Esophagus muscularis mucosa (tissue), 4 donors: ENCODE results near the gene ATP2B2. TPM values are rescaled to one million over a fixed set of nuclear protein-coding genes. Genes with fewer than 3 reads are reported as not detected.

Experiments used
- DNase-seq: peaks from one replicate; pipeline ENCODE4 v3.0.0-alpha.2; 2017; ENCODE audit errors: extremely low spot score
- H3K27ac ChIP-seq, 4 donors: fragments of 200-600 bp; sonication (generic); replicated peaks in 1 of 4; 1 replicate in 3 of 4; 2 replicates in 1 of 4; pipeline ENCODE4 v1.5.1; 2016 to 2019; ENCODE audit warnings: mild to moderate bottlenecking in 1 of 4
- H3K27me3 ChIP-seq, 4 donors: fragments of 200-600 bp; sonication (generic); one replicate each; pipeline versions ENCODE4 v1.5.1 to v1.6.0; 2016 to 2019
- H3K36me3 ChIP-seq, 4 donors: fragments of 200-600 bp; sonication (generic); one replicate each; pipeline ENCODE4 v1.5.1; 2016 to 2019
- H3K4me1 ChIP-seq, 4 donors: fragments of 200-600 bp; sonication (generic); one replicate each; pipeline ENCODE4 v1.5.1; 2016 to 2019
- H3K4me3 ChIP-seq, 4 donors: fragments of 200-600 bp; sonication (generic); 1 replicate in 2 of 4; 2 replicates in 2 of 4; pipeline ENCODE4 v1.5.1; 2016 to 2019; ENCODE audit warnings: mild to moderate bottlenecking in 4 of 4, moderate library complexity in 1 of 4
- H3K9me3 ChIP-seq, 4 donors: fragments of 200-600 bp; sonication (generic); 1 replicate in 3 of 4; 2 replicates in 1 of 4; pipeline ENCODE4 v1.5.1; 2016 to 2019
- EP300 ChIP-seq: sonication (generic); formaldehyde crosslinking; IDR thresholded peaks from one replicate; pipeline ENCODE4 v1.6.1; 2017; ENCODE audit warnings: antibody characterized with exemption
- POLR2A ChIP-seq: fragments of 450-650 bp; IDR thresholded peaks from one replicate; pipeline ENCODE4 v1.6.1; 2017; ENCODE audit warnings: antibody characterized with exemption, moderate library complexity, mild to moderate bottlenecking, low read depth
- POLR2AphosphoS5 ChIP-seq, 2 donors: sonication (generic); formaldehyde crosslinking; IDR thresholded peaks; one replicate each; pipeline ENCODE4 v1.6.1; 2017; ENCODE audit warnings: antibody characterized with exemption in 2 of 2
- WGBS: methylation state at CpG from one replicate; pipeline ENCODE4 v1.1.5; 2018; 5-methylcytosine and 5-hydroxymethylcytosine counted together
- intact Hi-C: fragments of 100-400 bp; cut with DNase I; formaldehyde crosslinking; loops from one replicate; pipeline ENCODE4 v1.15.1; 2023
- total RNA-seq, 4 donors: library from RNA; depleted of rRNA; stranded (reverse); fragments of >200 nt; gene quantifications; one replicate each; pipeline versions ENCODE4 v1.1.0 to v1.2.1, GENCODE V29; 2016
- TF ChIP-seq, protein P1 (sequence below), 3 experiments: fragments of 200-600 bp in 2 of 3; fragments of 450-650 bp in 1 of 3; sonication (generic) in 2 of 3; IDR thresholded peaks; one replicate each; pipeline ENCODE4 v1.5.1; 2017 to 2019; ENCODE audit warnings: antibody characterized with exemption in 3 of 3, mild to moderate bottlenecking in 2 of 3, moderate library complexity in 1 of 3

Gene ATP2B2
- total RNA-seq, 4 donors from 2014 or later, result under 0.01 to 0.75 (median 0.39) TPM

DNA sequence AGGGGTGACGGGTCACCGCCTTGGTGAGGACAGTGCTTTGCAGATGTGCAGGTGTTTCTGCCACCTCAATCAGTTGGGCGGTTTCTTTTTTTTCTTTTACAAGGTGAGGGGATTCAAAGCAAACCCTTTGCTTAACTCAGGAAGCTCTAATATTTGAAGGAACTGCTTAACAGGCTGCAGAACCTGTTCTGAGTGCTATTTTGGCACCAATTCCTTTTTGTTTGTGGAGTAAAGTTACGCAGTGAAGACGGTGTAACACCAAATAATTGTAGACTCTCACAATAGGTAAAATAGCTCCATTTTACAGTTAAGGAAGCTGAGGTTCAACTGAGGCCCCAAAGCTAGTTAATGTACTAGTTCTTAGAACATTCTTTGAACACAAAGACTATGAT, 219.3 kb downstream of the ATP2B2 start:
- Histone ChIP-seq H3K36me3 (peaks cover 4 to 80% (median 57%) of the 10 kb centered on the region in 4 donors), H3K27ac (no peak overlapping the region), H3K4me3 (no peak overlapping the region), H3K9me3 (no peaks in the 10 kb centered on the region), H3K27me3 (no peaks in the 10 kb centered on the region), H3K4me1 (peaks cover 0 to 12% (median 2%) of the 10 kb centered on the region in 4 donors)
- no peak for TF ChIP-seq POLR2A
- DNase-seq, result no peak
- WGBS, result 97% methylated on average over 5 of the region's 5 CpGs
- intact Hi-C loops, result no loop called here

DNA sequence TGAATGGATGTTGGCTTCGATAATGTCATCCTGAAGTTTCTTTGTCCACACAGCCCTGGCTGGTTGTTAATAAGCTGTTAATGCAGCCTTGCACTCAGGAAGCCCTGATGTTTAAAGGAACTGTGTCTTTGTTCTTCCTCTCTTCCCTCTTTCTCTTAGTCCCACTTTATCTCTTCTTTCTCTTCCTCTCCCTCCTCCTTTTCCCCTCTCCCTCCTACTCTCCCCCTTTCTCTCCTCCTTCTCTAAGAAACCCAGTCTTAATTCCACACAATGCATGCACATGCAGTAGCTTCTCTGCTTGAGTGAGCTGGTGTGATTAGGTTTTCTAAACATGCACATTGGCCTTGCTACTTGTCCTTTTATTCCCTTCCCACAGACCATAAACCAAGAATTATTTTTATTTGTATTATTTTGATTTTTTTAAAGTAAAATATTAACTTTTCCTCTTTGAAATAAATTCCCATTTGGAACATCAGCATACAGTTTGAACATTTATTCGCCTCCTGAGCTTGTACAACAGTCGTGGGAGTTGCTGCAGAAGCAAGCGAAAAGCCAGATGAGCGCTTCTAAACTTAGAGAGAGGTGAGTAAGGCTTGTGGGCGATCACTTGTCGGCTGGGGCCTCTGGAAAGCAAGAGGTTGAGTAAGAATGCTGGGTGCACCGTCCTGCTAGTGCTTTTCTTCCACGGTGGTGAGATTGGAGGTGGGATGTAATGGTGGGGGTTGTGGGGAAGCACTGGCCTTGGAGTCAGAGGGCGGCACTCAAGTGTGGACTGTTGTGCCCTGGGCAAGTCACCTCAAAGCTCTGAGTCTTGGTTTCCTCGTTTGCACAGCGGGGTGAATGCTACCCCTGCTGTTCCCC, 219.9 kb downstream of the ATP2B2 start:
- no peak for DNase-seq
- H3K27ac ChIP-seq, result no peak overlapping the region
- no peak for TF ChIP-seq POLR2AphosphoS5 (IDR thresholded peaks at IDR 0.05)
- TF ChIP-seq EP300, result no peak
- TF ChIP-seq POLR2A, result no peak
- TF ChIP-seq, protein P1, sequence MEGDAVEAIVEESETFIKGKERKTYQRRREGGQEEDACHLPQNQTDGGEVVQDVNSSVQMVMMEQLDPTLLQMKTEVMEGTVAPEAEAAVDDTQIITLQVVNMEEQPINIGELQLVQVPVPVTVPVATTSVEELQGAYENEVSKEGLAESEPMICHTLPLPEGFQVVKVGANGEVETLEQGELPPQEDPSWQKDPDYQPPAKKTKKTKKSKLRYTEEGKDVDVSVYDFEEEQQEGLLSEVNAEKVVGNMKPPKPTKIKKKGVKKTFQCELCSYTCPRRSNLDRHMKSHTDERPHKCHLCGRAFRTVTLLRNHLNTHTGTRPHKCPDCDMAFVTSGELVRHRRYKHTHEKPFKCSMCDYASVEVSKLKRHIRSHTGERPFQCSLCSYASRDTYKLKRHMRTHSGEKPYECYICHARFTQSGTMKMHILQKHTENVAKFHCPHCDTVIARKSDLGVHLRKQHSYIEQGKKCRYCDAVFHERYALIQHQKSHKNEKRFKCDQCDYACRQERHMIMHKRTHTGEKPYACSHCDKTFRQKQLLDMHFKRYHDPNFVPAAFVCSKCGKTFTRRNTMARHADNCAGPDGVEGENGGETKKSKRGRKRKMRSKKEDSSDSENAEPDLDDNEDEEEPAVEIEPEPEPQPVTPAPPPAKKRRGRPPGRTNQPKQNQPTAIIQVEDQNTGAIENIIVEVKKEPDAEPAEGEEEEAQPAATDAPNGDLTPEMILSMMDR (IDR thresholded peaks at IDR 0.05), result no peak
- intact Hi-C loops, result no loop called here
- H3K4me3 ChIP-seq, result no peak overlapping the region
- H3K27me3 ChIP-seq, result no peaks in the 10 kb centered on the region
- peaks cover 10 to 80% (median 61%) of the 10 kb centered on the region in 4 donors for H3K36me3 ChIP-seq
- peaks cover 0 to 12% (median 2%) of the 10 kb centered on the region in 4 donors for H3K4me1 ChIP-seq
- 91% methylated on average over 12 of the region's 12 CpGs for WGBS
- no peaks in the 10 kb centered on the region for H3K9me3 ChIP-seq

DNA sequence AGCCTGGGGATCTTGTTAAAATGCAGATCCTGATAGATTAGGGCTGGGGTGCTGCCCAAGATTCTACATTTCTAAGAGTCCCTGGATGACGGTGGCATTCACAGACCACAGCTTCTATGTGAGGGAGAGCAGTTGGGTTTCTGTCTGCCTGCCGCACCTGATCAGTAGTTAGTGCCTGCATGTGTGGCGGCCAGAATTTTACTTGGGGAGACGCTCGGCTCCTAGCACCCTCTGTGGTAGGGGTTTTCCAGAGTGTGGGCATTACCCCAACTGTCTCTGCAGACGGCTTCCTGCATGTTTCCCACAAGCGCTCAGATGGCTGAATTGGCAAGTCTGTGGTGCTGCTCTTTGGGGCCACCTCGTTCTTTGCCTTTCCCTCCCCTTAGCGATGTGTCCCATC, 220.9 kb downstream of the ATP2B2 start:
- intact Hi-C loops, result no loop called here
- H3K36me3 ChIP-seq, result peaks cover 18 to 81% (median 65%) of the 10 kb centered on the region in 4 donors
- 94% methylated on average over 9 of the region's 9 CpGs for whole genome bisulfite sequencing
- DNase-seq, result no peak
- no peaks in the 10 kb centered on the region for H3K9me3 ChIP-seq
- H3K27me3 ChIP-seq, result no peaks in the 10 kb centered on the region
- TF ChIP-seq, protein P1 (IDR thresholded peaks at IDR 0.05), result no peak
- TF ChIP-seq POLR2A (no peak), POLR2AphosphoS5 (IDR thresholded peaks at IDR 0.05) (no peak), EP300 (no peak)
- no peak overlapping the region for H3K27ac ChIP-seq
- no peak overlapping the region for H3K4me3 ChIP-seq
- H3K4me1 ChIP-seq, result peaks cover 0 to 12% (median 2%) of the 10 kb centered on the region in 4 donors

DNA sequence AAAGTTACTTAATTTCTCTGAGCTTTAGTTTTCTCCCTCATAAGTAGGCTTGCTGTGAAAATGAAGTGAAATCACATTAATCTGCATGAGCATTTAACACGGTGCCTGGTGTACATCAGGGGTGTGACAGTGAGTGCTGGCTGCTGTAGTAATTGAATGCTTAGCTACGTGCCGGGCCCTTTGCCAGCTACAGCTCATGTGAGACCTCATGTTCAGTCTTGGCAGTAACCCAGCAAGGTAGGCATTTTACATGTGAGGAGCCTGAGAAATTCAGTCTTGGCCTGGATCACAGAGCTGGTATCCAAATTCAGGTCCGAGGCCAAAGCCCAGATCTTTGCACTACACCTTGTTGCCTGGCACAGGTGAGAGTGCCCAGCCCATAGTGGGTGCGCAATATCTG, 221.7 kb downstream of the ATP2B2 start:
- Histone ChIP-seq H3K9me3 (no peaks in the 10 kb centered on the region), H3K4me1 (peaks cover 0 to 12% (median 2%) of the 10 kb centered on the region in 4 donors), H3K36me3 (peaks cover 26 to 82% (median 65%) of the 10 kb centered on the region in 4 donors), H3K27me3 (no peaks in the 10 kb centered on the region), H3K27ac (no peak overlapping the region), H3K4me3 (no peak overlapping the region)
- no peak for TF ChIP-seq POLR2AphosphoS5 (IDR thresholded peaks at IDR 0.05)
- TF ChIP-seq EP300, result no peak
- TF ChIP-seq, protein P1 (IDR thresholded peaks at IDR 0.05), result no peak
- no peak for TF ChIP-seq POLR2A
- intact Hi-C loops, result no loop called here
- DNase-seq, result no peak
- 64% methylated on average over 5 of the region's 5 CpGs for WGBS

DNA sequence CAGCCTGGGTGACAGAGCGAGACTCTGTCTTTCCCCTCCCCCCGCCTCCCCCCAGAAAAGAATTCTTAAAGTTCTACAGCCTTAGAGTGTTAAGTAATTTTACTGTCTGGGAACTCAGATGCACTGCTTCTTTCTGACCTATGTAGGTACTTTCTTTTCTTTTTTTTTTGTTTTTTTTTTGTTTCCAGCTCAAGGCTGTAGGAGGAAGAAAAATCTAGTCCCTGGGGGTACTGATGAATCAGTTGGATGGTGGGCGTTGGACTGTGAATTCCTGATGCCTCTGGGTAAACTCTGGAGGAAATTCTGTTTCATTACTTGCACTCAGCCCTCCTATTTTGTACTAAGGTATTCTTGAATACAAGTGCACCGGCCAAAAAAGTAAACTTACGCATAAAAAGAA, 223.4 kb downstream of the ATP2B2 start:
- H3K4me1 ChIP-seq, result peaks cover 0 to 12% (median 2%) of the 10 kb centered on the region in 4 donors
- TF ChIP-seq EP300 (no peak), POLR2A (no peak), POLR2AphosphoS5 (IDR thresholded peaks at IDR 0.05) (no peak)
- TF ChIP-seq, protein P1 (IDR thresholded peaks at IDR 0.05), result no peak
- WGBS, result 81% methylated on average over 5 of the region's 5 CpGs
- peaks cover 30 to 83% (median 72%) of the 10 kb centered on the region in 4 donors for H3K36me3 ChIP-seq
- intact Hi-C loops, result no loop called here
- no peaks in the 10 kb centered on the region for H3K27me3 ChIP-seq
- no peak overlapping the region for H3K4me3 ChIP-seq
- DNase-seq, result no peak
- H3K9me3 ChIP-seq, result no peaks in the 10 kb centered on the region
- no peak overlapping the region for H3K27ac ChIP-seq
